SU-DHL-6 (cell line): ENCODE results near the gene PRSS12.

Experiments used
- CTCF ChIP-seq: fragments of 200-600 bp; sonication (generic); IDR thresholded peaks from one replicate; pipeline ENCODE4 v1.5.1; 2017; ENCODE audit warnings: antibody characterized with exemption, mild to moderate bottlenecking, low read length, moderate library complexity; ENCODE audit not compliant: insufficient read depth, poor library complexity, severe bottlenecking
- EZH2phosphoT487 ChIP-seq: fragments of 200-600 bp; sonication (generic), shearing (Covaris generic); conservative IDR thresholded peaks from 2 replicates; pipeline ENCODE4 v1.6.1; 2018; ENCODE audit warnings: mild to moderate bottlenecking, antibody characterized with exemption, low read length, moderate library complexity, mixed read lengths

- TF ChIP-seq CTCF (no peak), EZH2phosphoT487 (no peak)
Observed at GRCh38 chr4:118340109-118340508, 12.7 kb downstream of the PRSS12 start.
